Lung (tissue), 12 donors: ENCODE results near the gene NYNRIN. TPM values are rescaled to one million over a fixed set of nuclear protein-coding genes. Genes with fewer than 3 reads are reported as not detected.

Experiments used
- ATAC-seq: fragments of 200-7000 bp; cut with Tn5 transposase; one replicate; pipeline ENCODE4 v1.9.1; 2020; ENCODE audit warnings: moderate number of reproducible peaks; ENCODE audit not compliant: insufficient read depth, low FRiP score
- DNase-seq, 3 donors: peaks; one replicate each; pipeline ENCODE4 v3.0.0-alpha.2; 2013 to 2017
- H3K27ac ChIP-seq, 2 donors: one replicate each; pipeline ENCODE4 v1.5.1; 2013; ENCODE audit warnings: mild to moderate bottlenecking in 2 of 2, moderate library complexity in 2 of 2, control low read depth in 1 of 2, inconsistent platforms in 1 of 2, low read depth in 1 of 2, low read length in 1 of 2
- H3K27me3 ChIP-seq, 3 donors: one replicate each; pipeline ENCODE4 v1.5.1; 2013; ENCODE audit warnings: low read length in 2 of 3; ENCODE audit not compliant: control insufficient read depth in 3 of 3, insufficient read depth in 3 of 3
- H3K36me3 ChIP-seq, 4 donors: one replicate each; pipeline ENCODE4 v1.5.1; 2013; ENCODE audit warnings: low read length in 4 of 4, mild to moderate bottlenecking in 1 of 4, moderate library complexity in 1 of 4; ENCODE audit not compliant: control insufficient read depth in 4 of 4, insufficient read depth in 4 of 4
- H3K4me1 ChIP-seq, 5 donors: one replicate each; pipeline ENCODE4 v1.5.1; 2013; ENCODE audit warnings: low read length in 5 of 5, mild to moderate bottlenecking in 2 of 5, moderate library complexity in 1 of 5; ENCODE audit not compliant: control insufficient read depth in 5 of 5, insufficient read depth in 5 of 5
- H3K4me3 ChIP-seq: one replicate; pipeline ENCODE4 v1.5.1; 2013; ENCODE audit warnings: mild to moderate bottlenecking, control low read depth, moderate library complexity
- H3K9ac ChIP-seq, 2 donors: one replicate each; pipeline ENCODE4 v1.5.1; 2013; ENCODE audit warnings: low read length in 2 of 2, control low read depth in 1 of 2; ENCODE audit not compliant: insufficient read depth in 1 of 2
- H3K9me3 ChIP-seq, 4 donors: one replicate each; pipeline ENCODE4 v1.5.1; 2013; ENCODE audit warnings: low read length in 3 of 4, mild to moderate bottlenecking in 1 of 4, moderate library complexity in 1 of 4; ENCODE audit not compliant: control insufficient read depth in 4 of 4, insufficient read depth in 3 of 4
- WGBS, 2 donors: extraction: QIAGEN DNeasy Blood & Tissue Kit; methylation state at CpG; one replicate each; pipeline ENCODE4 v1.1.7; 2013; 5-methylcytosine and 5-hydroxymethylcytosine counted together
- polyA plus RNA-seq, 2 donors: library from polyadenylated mRNA; stranded (reverse); fragments of 200-250 nt; gene quantifications; one replicate each; pipeline ENCODE4 v1.2.1, GENCODE V29; 2013
- total RNA-seq, 2 donors: library from RNA; depleted of rRNA in 1 of 2; stranded (reverse); fragments of >200 nt in 1 of 2; gene quantifications; one replicate each; pipeline ENCODE4 v1.2.1, GENCODE V29; 2014 to 2021
- TF ChIP-seq, protein P1 (sequence below): IDR thresholded peaks from 2 replicates; pipeline ENCODE4 v1.5.1; 2012; ENCODE audit warnings: mild to moderate bottlenecking; ENCODE audit errors: control extremely low read depth, extremely low read depth
- donor health status: control.
- donor health status: control.
- donor health status: Bipolar disorder and iron deficiency.
- donor health status: healthy.
- donor health status: DM: yes; HTN: yes; CAD: no.

The NYNRIN gene
- total and polyA plus RNA-seq, 4 donors, result 2.9 to 49.8 (median 10.2) TPM

DNA sequence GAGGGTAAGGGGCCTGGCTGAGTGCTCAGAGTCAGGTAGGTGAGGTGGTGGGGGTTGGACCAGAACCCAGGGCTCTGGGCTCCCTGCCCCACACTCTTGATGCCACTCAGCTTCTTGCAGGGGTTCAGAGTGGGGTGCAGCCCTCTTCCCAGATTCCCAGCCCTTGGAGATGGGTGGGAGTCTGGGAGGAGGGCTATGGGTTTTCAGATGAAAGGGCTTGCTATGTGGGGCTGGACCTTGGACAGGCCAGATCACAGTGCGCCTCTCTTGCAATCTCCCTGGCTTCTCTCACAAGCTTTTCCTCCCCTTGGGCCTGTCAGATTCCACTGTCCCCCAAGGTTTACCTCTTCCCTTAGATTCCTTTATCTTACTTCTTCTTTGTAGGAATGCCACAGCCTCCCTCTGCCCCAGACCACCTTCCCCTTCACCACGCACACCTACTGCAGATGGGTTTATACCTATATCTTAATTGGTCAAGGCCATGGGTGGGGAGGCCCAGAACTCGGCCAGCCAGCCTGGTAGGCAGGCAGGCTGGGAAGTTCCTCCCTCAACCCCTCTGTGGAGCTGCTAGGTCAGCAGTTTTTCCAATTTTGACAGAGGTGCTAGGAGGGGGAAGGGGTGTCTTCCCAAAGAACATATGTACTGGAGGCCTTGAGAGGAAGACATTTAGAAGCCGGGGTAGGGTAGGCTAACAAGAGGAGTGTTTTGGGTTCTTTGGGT is 1.4 kb downstream of the NYNRIN start:
- DNase-seq, result peak; percentile 35 to 79 (median 67)
- ATAC-seq, result no peak
- H3K9ac ChIP-seq, result peak overlapping the region; percentile 65 to 79
- H3K36me3 ChIP-seq, result peaks cover 0 to 14% (median 2%) of the 10 kb centered on the region in 4 donors
- H3K9me3 ChIP-seq, result peaks cover 0 to 2% (median 0%) of the 10 kb centered on the region in 4 donors
- H3K27ac ChIP-seq, result peak overlapping the region in 1 of 2 donors; percentile 28
- TF ChIP-seq, protein P1, sequence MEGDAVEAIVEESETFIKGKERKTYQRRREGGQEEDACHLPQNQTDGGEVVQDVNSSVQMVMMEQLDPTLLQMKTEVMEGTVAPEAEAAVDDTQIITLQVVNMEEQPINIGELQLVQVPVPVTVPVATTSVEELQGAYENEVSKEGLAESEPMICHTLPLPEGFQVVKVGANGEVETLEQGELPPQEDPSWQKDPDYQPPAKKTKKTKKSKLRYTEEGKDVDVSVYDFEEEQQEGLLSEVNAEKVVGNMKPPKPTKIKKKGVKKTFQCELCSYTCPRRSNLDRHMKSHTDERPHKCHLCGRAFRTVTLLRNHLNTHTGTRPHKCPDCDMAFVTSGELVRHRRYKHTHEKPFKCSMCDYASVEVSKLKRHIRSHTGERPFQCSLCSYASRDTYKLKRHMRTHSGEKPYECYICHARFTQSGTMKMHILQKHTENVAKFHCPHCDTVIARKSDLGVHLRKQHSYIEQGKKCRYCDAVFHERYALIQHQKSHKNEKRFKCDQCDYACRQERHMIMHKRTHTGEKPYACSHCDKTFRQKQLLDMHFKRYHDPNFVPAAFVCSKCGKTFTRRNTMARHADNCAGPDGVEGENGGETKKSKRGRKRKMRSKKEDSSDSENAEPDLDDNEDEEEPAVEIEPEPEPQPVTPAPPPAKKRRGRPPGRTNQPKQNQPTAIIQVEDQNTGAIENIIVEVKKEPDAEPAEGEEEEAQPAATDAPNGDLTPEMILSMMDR, result no peak
- no peak overlapping the region for H3K4me3 ChIP-seq
- H3K27me3 ChIP-seq, result no peaks in the 10 kb centered on the region
- WGBS, 2 donors, result 43% methylated on average over 4 of the region's 4 CpGs
- H3K4me1 ChIP-seq, result peaks cover 5 to 63% (median 34%) of the 10 kb centered on the region in 5 donors

DNA sequence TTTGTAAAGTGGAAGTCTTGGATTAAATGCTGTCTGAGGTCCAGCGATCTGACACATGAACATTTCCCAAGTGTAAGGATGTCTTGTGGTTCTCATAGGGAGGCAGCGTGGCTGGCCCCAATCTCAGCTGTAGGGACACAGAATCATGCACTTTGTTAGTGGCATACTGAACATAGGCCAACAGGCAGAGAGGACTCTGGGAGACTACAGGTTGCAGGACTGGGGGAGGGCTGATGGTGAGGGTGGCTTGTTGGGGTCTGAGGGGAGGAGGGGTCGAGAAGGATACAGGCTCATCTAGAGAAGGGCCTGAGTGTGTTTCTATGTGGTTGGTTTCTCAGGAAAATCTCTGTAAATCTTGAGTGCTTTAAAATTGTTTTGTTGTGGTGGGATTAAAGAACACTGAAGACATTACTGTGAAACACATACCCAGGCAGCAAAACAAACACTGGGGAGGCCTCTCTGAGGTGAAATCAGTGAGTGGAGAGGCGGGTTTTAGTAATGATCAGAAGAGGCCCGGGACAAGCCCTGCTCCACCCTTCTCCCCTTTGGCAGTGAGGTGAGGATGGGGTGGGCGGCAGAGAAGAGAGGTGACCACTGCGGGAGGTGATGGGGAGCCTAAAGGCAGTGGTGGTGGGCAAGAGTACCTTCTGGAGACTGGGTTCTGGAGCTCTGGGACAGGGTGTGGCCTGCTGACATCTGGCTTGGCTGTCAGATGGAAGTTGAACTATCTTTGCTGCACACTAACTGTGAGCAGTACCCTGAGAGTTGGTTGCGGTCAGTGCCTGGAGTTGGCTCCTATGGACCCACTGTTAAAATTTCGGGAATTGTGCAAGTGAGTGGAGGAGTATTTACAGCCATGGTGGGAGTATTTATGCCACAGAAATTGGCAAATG is 3.3 kb downstream of the NYNRIN start:
- peaks cover 0 to 2% (median 0%) of the 10 kb centered on the region in 4 donors for H3K9me3 ChIP-seq
- no peak overlapping the region for H3K4me3 ChIP-seq
- H3K9ac ChIP-seq, result peak overlapping the region in 1 of 2 donors; percentile 47
- H3K36me3 ChIP-seq, result peaks cover 0 to 29% (median 2%) of the 10 kb centered on the region in 4 donors
- TF ChIP-seq, protein P1, result no peak
- DNase-seq (no peak), ATAC-seq (no peak)
- no peaks in the 10 kb centered on the region for H3K27me3 ChIP-seq
- 54 to 64% methylated on average over 9 of the region's 9 CpGs for WGBS, 2 donors
- peak overlapping the region in 1 of 2 donors; percentile 56 for H3K27ac ChIP-seq
- peaks cover 5 to 67% (median 34%) of the 10 kb centered on the region in 5 donors for H3K4me1 ChIP-seq

DNA sequence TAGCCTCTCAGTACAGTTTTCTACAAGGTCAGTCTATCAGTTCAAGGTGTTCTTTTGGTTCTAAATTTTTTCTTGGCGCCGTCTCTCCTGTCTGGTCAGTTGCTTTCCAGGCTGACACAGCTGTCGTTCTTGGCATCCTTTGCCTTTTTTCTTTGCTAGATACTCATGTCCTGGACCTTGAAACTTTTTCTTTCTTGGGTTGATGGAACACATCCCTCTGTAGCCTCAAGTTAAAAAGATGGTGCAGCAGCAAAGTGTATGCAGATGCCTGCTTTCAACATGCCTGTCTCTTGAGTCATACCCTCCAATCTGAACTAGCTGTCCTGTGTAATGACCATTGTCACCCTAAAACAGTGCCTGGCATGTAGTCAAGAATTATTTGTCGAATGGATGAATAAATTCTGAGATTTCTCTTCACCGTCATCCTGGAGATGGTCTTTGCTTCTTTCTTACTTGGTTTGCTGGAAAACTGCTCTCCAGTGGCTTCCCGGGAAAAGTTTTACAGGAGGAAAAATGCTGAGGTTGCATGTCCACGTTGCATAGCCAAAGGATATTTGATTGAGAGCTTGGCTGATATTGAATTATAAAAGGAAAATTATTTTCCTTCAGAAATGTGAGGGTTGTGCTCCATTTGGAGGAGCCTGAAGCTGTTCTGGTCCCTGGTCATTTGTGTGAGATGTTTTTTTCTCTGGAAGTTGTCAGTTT is 4.6 kb downstream of the NYNRIN start:
- ATAC-seq (no peak), DNase-seq (peak; percentile 63 to 92 (median 86))
- TF ChIP-seq, protein P1, result no peak
- Histone ChIP-seq H3K36me3 (peaks cover 0 to 37% (median 8%) of the 10 kb centered on the region in 4 donors), H3K9ac (peak overlapping the region in 1 of 2 donors; percentile 57), H3K27ac (no peak overlapping the region), H3K9me3 (peaks cover 0 to 2% (median 0%) of the 10 kb centered on the region in 4 donors), H3K4me1 (peaks cover 5 to 65% (median 31%) of the 10 kb centered on the region in 5 donors), H3K4me3 (no peak overlapping the region), H3K27me3 (no peaks in the 10 kb centered on the region)
- WGBS, 2 donors, result 59 to 72% methylated on average over 7 of the region's 7 CpGs
